Measurements from ENCODE around the gene SIGLEC5.

DNA sequence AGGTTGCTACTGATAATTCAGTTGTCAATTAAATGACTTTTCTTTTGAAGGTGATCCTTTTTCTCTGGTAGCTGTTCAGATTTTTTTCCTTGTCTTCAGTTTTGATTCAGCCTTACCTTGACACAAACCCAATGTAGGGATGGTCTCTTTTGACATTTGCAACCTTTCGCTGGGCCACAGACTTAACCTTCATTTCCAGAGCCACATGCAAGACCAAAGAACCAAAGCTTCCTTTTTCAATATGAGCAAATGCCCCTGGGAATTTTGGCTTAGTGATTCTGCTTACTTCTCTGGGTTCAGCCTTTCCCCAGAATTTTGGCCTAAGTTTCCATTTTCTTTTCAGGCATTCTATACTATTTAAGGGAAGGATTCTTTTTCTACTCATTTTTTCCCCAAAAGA is 19.6 kb downstream of the SIGLEC5 start:
- TF ChIP-seq, protein P1, sequence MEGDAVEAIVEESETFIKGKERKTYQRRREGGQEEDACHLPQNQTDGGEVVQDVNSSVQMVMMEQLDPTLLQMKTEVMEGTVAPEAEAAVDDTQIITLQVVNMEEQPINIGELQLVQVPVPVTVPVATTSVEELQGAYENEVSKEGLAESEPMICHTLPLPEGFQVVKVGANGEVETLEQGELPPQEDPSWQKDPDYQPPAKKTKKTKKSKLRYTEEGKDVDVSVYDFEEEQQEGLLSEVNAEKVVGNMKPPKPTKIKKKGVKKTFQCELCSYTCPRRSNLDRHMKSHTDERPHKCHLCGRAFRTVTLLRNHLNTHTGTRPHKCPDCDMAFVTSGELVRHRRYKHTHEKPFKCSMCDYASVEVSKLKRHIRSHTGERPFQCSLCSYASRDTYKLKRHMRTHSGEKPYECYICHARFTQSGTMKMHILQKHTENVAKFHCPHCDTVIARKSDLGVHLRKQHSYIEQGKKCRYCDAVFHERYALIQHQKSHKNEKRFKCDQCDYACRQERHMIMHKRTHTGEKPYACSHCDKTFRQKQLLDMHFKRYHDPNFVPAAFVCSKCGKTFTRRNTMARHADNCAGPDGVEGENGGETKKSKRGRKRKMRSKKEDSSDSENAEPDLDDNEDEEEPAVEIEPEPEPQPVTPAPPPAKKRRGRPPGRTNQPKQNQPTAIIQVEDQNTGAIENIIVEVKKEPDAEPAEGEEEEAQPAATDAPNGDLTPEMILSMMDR (IDR thresholded peaks at IDR 0.05): no peak
- TF ChIP-seq POLR2AphosphoS5 (IDR thresholded peaks at IDR 0.05; ENCODE audit: low read depth, low read length) (no peak), CHD2 (IDR thresholded peaks at IDR 0.05; ENCODE audit: low read length, partially characterized antibody) (no peak), YY1 (IDR thresholded peaks at IDR 0.05; ENCODE audit: low read depth) (no peak), SIN3A (IDR thresholded peaks at IDR 0.05; ENCODE audit: borderline replicate concordance, low read depth, low read length) (no peak), RAD21 (IDR thresholded peaks at IDR 0.05; ENCODE audit: low read length) (no peak)
- TF ChIP-seq, protein P2, sequence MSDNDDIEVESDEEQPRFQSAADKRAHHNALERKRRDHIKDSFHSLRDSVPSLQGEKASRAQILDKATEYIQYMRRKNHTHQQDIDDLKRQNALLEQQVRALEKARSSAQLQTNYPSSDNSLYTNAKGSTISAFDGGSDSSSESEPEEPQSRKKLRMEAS (IDR thresholded peaks at IDR 0.05; ENCODE audit: low read depth): no peak
